GM21737 (cell line): Measurements from ENCODE around the gene MAP3K4.

Experiments used
- ATAC-seq: cut with Tn5 transposase; IDR thresholded peaks from one replicate; pipeline ENCODE4 v1.9.1; 2021; ENCODE audit warnings: mild to moderate bottlenecking, moderate library complexity; ENCODE audit not compliant: unreplicated experiment

MAP3K4 gene, protein sequence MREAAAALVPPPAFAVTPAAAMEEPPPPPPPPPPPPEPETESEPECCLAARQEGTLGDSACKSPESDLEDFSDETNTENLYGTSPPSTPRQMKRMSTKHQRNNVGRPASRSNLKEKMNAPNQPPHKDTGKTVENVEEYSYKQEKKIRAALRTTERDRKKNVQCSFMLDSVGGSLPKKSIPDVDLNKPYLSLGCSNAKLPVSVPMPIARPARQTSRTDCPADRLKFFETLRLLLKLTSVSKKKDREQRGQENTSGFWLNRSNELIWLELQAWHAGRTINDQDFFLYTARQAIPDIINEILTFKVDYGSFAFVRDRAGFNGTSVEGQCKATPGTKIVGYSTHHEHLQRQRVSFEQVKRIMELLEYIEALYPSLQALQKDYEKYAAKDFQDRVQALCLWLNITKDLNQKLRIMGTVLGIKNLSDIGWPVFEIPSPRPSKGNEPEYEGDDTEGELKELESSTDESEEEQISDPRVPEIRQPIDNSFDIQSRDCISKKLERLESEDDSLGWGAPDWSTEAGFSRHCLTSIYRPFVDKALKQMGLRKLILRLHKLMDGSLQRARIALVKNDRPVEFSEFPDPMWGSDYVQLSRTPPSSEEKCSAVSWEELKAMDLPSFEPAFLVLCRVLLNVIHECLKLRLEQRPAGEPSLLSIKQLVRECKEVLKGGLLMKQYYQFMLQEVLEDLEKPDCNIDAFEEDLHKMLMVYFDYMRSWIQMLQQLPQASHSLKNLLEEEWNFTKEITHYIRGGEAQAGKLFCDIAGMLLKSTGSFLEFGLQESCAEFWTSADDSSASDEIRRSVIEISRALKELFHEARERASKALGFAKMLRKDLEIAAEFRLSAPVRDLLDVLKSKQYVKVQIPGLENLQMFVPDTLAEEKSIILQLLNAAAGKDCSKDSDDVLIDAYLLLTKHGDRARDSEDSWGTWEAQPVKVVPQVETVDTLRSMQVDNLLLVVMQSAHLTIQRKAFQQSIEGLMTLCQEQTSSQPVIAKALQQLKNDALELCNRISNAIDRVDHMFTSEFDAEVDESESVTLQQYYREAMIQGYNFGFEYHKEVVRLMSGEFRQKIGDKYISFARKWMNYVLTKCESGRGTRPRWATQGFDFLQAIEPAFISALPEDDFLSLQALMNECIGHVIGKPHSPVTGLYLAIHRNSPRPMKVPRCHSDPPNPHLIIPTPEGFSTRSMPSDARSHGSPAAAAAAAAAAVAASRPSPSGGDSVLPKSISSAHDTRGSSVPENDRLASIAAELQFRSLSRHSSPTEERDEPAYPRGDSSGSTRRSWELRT (N-terminal part only)

GRCh38 chr6:160991406-160992060 lies at the start of gene MAP3K4:
Gene MAP3K4, plus strand, starts transcription at chr6:160991769. Its CDS starts 163 bp downstream, at chr6:160991932.
- ATAC-seq, result peak; percentile 71

- no peak for ATAC-seq
Measured at GRCh38 chr6:160943997-160944396, 47.6 kb upstream of the MAP3K4 start.

DNA sequence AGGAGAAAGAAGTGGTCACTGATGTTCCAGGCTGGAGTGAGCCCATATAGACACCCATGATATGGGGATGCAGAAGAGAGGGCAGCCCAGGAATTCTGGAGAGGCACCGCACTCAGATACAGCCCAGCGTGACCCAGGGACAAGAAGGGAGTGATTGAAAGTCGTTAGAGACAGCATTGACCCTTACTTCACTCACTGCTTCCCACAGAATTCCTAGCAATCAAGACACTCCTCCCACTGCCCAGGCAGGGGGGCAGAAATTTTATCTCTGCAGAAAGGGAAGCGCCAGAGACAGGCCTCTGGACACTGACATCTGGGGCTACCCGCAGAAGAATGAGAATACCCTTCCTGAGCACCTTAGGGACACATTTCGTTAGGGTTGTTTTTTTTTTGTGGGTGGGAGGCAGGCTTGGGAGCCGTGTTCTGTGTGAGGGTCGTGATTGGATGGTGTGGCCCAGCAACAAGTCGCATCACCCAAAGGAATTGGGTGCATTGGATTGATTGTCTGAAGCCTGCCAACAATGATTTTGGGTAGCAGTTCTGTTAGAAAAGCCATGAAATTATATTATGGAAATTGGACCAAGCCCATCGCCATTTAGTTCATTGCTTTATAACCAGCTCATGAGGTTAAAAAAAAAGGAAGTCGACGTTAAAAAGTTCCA lies 45.9 kb upstream of the MAP3K4 start:
- no peak for ATAC-seq

GRCh38 chr6:160949531-160949930 lies 42.0 kb upstream of the MAP3K4 start:
- no peak for ATAC-seq

DNA sequence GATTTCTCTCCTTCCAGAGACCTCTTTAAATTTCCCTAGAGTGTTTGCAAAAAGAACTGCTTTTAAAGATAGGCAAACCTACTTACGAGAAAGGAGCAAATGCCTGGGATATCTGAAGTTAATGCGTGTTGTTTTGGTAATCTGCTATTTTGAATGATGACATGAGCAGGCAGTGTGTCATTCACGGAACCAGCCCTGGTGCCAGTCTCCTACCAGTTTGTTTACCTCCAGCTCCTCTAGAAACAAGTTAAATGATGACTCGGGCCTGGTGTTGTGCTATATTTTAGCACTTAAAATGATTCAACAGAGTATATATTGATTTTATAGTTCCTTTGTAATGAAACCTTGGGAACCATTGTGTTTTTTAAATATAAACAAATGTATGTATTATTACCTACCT lies 41.1 kb upstream of the MAP3K4 start:
- no peak for ATAC-seq

DNA sequence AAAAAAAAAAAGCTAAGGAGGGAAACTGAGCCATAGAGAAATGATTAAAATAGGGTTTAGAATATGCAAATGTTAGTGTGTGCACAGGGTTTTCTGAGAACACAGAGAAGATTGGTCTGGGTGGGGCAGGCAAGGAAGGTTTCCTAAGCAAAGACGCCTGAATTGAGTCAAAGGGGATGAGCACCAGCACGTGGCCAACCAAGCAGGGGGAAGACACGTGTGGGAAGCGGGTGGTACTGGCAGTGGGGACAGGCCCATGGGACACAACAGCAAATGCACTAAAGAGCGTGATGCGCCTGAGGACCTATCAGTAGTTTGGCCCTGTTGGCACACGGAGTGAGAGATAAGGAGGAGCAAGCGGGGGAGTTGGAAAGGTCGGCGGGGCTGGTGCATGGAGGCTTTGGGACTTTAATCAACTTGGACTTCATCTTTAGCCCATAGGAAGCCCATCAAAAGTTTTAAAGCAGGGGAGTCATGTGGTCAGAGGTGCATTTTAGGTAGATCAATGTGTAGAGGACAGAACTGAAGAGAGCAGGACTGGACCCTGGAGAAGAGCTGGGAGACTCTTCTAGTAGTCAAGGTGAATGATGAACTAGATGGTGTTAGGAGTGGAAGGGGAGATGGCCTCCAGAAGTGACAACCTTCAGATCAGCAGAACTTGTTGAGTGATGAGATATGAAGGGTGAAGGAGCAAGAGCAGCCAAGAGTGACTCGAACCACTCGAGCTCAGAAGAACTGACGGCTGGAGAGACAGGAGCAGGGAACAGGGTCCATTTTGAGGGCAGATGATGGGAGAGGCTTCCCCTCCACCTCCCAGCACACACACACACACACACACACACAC lies 40.2 kb upstream of the MAP3K4 start:
- ATAC-seq, result no peak

DNA sequence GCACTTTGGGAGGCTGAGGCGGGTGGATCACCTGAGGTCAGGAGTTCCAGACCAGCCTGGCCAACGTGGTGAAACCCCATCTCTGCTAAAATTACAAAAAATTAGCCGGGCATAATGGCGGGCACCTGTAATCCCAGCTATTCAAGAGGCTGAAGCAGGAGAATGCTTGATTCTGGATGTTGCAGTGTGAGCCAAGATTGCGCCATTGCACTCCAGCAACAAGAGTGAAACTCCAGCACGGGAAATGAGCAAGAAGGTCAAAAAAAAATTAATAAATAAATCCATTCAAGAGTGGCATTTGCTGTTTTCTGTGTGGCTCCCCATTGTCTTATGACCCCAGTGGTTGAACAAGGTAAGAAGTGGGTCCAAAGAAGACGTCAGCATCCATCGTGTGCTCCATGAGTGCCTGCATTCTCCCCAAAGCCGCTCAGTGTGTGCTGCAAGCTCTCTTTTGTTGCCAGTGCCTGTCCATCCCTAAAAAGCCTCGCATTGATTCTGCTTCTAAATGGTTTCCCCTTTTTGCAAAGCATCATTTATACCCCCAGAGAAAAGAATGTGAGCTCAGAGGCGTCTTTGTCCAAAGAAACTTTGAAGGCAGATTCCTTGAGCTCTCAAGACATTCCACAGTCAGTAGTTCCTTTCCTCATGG lies 38.8 kb upstream of the MAP3K4 start:
- no peak for ATAC-seq

DNA sequence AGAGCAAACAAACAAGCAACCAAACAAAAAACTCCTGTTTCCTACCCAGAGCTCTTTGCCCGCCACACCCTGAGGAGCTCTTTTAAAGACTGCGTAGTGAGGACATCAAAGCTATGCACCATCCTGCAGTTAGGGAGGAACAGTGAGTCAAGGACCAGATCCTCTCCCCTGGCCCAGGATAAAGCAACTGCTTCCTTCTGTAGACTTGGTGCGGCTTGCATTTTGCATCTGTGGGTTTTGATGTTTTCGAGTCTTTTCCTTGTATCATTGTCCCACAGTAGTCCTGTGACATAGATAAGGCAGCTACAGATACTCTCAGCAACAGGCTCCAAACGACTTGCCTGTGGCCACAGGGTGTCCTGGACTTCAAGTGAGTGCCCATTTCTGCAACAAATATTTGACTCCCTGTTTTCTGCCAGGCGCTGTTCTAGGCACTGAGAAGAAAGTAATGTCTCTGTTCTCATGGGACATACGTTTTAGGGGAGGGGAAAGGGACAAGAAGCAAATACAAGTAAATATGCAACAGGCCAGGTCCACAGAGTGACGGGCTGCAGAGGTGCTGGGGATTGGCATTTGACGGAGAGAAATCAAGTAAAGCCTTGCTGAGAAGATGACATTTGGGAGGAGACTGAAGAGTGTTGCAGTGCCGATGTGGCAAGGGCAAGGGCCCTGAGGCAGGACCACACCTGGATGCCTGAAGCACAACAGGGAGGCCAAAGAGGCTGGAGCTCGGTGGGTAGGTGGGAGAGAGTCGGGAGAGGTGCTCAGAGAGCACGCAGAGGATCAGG lies 35.9 kb upstream of the MAP3K4 start:
- ATAC-seq, result no peak

GRCh38 chr6:160956300-160957035 lies 35.1 kb upstream of the MAP3K4 start:
- no peak for ATAC-seq

GRCh38 chr6:160959726-160960435 lies 31.7 kb upstream of the MAP3K4 start:
- no peak for ATAC-seq

DNA sequence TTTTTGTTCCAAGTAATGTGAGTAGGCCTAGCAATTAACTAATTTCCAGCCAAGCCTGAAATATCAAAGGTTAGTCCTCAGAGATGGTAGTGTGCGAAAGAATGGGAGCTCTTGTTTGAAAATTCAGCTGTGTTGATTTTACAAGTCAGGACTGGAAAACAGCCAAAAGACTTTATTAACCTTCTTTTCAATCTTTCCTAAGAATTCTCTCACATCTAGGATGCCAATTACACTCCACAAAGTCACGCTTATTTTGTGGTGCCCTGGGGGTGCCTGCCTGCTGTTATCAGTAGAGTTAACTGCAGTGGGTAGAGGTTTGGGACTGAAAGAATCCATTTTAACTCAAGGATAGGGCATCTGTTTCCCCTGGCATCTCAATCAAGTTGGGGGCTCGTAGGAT lies 30.7 kb upstream of the MAP3K4 start:
- ATAC-seq, result no peak

- ATAC-seq, result no peak
Measured at GRCh38 chr6:160962835-160963623, 28.5 kb upstream of the MAP3K4 start.

GRCh38 chr6:160963651-160964050 lies 27.9 kb upstream of the MAP3K4 start:
- ATAC-seq, result no peak

GRCh38 chr6:160965893-160966292 lies 25.7 kb upstream of the MAP3K4 start:
- ATAC-seq, result no peak

DNA sequence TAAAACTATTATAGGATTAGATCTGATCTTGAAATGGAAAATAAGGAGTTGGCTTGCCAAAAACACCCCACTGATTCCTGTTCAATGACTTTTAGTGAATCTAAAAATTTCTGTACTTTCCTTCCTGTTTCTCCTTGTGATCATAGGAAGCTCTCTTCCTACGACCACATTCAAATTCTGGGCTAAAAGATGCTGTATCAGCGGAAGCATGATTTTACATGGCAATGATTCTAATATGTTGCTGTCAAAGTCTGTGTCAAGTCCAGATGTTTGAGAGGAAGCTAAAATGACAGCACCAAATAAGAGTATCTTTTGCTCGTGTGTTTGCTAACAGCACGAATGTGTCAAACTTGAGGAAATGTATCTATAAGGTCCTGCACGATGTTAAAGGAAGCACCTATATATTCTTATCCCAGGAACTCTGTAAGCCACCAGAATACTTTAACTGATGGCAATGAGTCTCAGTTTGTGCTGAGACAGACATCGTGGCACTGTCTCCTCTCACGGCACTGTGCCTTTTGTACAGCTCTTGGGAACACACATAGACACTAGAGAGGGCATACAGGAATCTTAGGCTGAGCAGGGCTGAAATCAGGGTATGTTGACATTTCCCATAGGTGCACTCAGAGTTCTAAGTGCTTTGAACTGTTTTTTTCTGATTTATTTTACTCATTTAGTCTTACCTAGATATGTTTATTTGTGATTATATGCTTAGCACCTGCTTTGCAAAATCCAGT lies 24.9 kb upstream of the MAP3K4 start:
- ATAC-seq, result no peak
